WI38 (cell line): ENCODE results near the gene ACADS.

Experiments
- H3K4me3 ChIP-seq: 2 replicates; pipeline ENCODE4 v1.5.1; 2011; ENCODE audit warnings: low read depth, mild to moderate bottlenecking, control low read depth, low read length
- CTCF ChIP-seq: IDR thresholded peaks from 2 replicates; pipeline ENCODE4 v1.5.1; 2012; ENCODE audit warnings: low read depth, mild to moderate bottlenecking, control low read depth, low read length

The ACADS gene

DNA sequence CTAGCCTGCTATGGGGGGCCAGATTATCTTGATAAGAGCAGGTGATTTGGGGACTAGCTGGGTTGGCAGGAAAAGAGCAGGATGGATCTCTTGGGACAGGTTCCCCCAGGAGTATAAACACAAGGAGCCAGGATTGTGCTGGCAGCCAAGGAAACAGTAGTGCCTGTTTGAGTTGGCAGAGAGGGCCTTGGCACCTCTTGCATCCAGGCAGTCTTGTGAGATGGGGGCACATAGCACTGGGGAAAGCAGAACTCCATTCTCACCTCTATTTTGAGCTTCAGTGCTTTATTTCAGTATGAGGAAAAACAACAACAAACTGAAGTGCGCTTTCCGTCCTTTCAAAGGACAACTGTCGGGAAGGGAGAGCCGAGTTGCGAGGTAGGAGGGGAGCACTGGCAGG lies 24.7 kb upstream of the ACADS start:
- no peak overlapping the region for H3K4me3 ChIP-seq
- TF ChIP-seq CTCF = no peak

DNA sequence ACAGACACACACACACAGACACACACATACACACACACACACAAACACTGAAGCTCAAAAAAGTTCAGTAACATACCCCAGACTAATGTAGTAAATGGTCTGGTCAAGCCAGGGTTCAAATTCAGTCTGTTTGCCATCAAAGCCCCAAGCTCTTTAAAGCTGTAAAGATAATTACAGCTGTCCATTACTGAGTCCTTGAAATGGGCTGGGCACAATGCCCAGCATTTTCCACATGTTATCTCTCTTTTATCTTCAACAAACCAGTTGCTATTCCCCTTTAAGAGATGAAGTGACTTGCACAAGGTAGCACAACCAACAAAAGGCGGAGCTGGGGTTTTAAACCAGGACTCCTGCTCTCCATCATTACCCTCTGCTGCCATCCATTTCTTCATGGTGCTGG lies 23.0 kb upstream of the ACADS start:
- no peak overlapping the region for H3K4me3 ChIP-seq
- no peak for TF ChIP-seq CTCF

DNA sequence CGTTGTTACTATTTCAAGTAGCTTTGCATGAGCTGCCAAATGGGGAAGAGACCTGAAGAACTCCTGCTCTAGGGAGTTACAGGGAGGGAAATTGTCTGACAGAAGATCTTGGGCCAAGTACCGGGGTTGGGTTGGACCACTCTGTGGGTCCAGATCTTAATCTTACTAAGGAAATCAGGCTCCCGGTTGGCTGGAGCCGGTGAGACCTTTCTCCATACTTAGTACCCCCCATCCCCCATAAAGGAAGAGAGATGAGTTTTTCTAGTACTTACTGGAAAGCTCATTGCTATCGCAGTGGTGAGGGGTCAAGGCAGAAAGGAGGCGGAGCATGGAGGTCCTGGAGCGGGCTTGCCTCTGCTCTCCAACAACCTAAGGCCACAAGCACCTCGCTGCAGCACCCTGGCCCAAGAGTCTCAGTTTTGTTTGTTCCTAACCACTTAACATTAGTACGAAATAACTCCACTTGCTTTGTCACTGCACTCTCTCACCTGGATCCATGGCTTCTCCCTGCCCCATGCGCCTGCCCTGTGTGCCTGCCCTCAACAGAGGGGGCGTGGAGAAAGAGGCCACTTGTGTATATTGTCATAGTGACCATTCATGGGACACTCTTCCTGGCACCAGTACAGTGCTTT lies 22.2 kb upstream of the ACADS start:
- H3K4me3 ChIP-seq = no peak overlapping the region
- no peak for TF ChIP-seq CTCF

GRCh38 chr12:120705618-120706017 lies 20.0 kb upstream of the ACADS start:
- H3K4me3 ChIP-seq = no peak overlapping the region
- no peak for TF ChIP-seq CTCF

- TF ChIP-seq CTCF = no peak
- no peak overlapping the region for H3K4me3 ChIP-seq
Measured at GRCh38 chr12:120706029-120706428, 19.6 kb upstream of the ACADS start.

DNA sequence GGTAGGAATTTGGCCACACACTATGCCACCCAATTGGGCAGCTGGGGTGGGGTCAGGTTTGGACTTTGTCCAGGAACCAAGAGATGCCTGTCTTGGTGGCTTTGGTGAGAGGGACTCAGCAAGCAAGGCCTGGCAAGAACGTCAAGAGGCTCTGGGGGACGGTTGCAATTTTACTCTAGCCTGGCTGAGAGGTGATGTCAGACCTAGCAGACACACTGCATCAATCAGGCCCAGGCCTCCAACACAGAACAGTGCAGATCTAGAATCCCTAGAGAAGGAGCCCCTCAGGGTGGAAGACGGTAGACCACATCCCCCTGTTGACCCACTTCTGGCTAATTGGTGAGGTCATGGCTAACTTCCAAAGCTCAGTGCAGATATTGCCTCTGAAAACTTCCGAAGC lies 17.0 kb upstream of the ACADS start:
- no peak overlapping the region for H3K4me3 ChIP-seq
- no peak for TF ChIP-seq CTCF

DNA sequence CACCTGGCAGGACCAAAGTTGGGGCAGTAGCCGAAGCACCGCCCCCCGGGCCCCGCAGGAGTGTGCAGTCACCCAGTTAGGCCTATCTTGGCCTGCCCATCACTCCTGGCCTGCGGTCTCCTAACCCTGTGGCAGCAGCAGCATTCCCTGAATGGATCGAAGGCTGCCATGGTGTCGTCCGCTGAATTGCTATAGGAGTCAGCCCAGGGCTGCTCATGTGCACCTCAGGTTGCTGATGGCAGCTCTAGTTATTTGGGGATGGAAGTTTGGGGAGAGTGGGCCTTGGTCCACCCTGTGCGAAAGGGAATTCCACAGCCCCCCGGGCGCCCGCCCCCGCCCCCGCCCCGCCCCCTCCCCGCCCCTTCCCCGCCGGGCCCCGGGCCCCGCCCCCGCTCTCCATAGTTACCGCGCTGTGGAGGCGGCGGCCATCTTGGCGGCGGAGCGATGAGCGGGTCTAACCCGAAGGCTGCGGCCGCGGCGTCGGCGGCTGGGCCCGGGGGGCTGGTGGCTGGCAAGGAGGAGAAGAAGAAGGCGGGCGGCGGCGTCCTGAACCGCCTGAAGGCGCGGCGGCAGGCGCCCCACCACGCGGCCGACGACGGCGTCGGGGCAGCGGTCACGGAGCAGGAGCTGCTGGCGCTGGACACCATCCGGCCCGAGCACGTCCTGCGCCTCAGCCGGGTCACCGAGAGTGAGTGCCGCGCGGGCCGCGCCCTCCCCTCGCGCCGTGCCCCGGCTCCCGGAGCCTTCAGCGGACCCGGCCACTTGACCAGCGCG lies 15.4 kb upstream of the ACADS start, which contains the start of gene UNC119B:
Gene UNC119B (plus strand): TSS at position 428 of the 774 bp plus-strand sequence. CDS start 17 bp downstream, at position 445.
- peak within 1 kb of the TSS; percentile 80 for H3K4me3 ChIP-seq

More for the DNA sequence above, 15.4 kb upstream of the ACADS start, which contains the start of gene UNC119B:
- no peak for TF ChIP-seq CTCF
